ENCODE measurements around the gene USP15. TPM values are rescaled to one million over a fixed set of nuclear protein-coding genes. Genes with fewer than 3 reads are reported as not detected.

The USP15 gene
- total RNA-seq, 1 donor from 2014 or later, result 58.0 TPM

GRCh38 chr12:62279961-62280360, 19.8 kb downstream of the USP15 start:
- H3K4me1 ChIP-seq, result peaks cover 77% of the 10 kb centered on the region
- intact Hi-C loops (cut with micrococcal nuclease), result no loop called here
- H3K27me3 ChIP-seq (ENCODE audit: low read depth), result no peaks in the 10 kb centered on the region
- TF ChIP-seq CTCF (IDR thresholded peaks at IDR 0.05; ENCODE audit: borderline replicate concordance), result no peak
- DNase-seq, result no peak
- H3K36me3 ChIP-seq, result no peaks in the 10 kb centered on the region
- no peak overlapping the region for H3K4me3 ChIP-seq
- no peak overlapping the region for H3K27ac ChIP-seq (replicated peaks)
- H3K9me3 ChIP-seq (replicated peaks), result peaks cover under 1% of the 10 kb centered on the region

GRCh38 chr12:62282057-62282774, 22.0 kb downstream of the USP15 start:
- intact Hi-C loops (cut with micrococcal nuclease), result no loop called here
- H3K27me3 ChIP-seq (ENCODE audit: low read depth), result no peaks in the 10 kb centered on the region
- TF ChIP-seq CTCF (IDR thresholded peaks at IDR 0.05; ENCODE audit: borderline replicate concordance), result no peak
- H3K9me3 ChIP-seq (replicated peaks), result peaks cover 6% of the 10 kb centered on the region
- no peak overlapping the region for H3K4me3 ChIP-seq
- no peak for DNase-seq
- peaks cover 65% of the 10 kb centered on the region for H3K4me1 ChIP-seq
- no peaks in the 10 kb centered on the region for H3K36me3 ChIP-seq
- H3K27ac ChIP-seq (replicated peaks), result no peak overlapping the region

GRCh38 chr12:62284749-62285148, 24.5 kb downstream of the USP15 start:
- Histone ChIP-seq H3K4me1 (peaks cover 56% of the 10 kb centered on the region), H3K4me3 (no peak overlapping the region), H3K9me3 (replicated peaks) (peaks cover 17% of the 10 kb centered on the region), H3K36me3 (no peaks in the 10 kb centered on the region), H3K27ac (replicated peaks) (no peak overlapping the region), H3K27me3 (ENCODE audit: low read depth) (no peaks in the 10 kb centered on the region)
- intact Hi-C loops (cut with micrococcal nuclease), result no loop called here
- no peak for DNase-seq
- no peak for TF ChIP-seq CTCF (IDR thresholded peaks at IDR 0.05; ENCODE audit: borderline replicate concordance)

GRCh38 chr12:62285284-62285683, 25.1 kb downstream of the USP15 start:
- peaks cover 51% of the 10 kb centered on the region for H3K4me1 ChIP-seq
- no peak for TF ChIP-seq CTCF (IDR thresholded peaks at IDR 0.05; ENCODE audit: borderline replicate concordance)
- H3K27me3 ChIP-seq (ENCODE audit: low read depth), result no peaks in the 10 kb centered on the region
- intact Hi-C loops (cut with micrococcal nuclease), result no loop called here
- DNase-seq, result no peak
- no peak overlapping the region for H3K27ac ChIP-seq (replicated peaks)
- H3K36me3 ChIP-seq, result peaks cover 2% of the 10 kb centered on the region
- H3K9me3 ChIP-seq (replicated peaks), result peaks cover 22% of the 10 kb centered on the region
- H3K4me3 ChIP-seq, result no peak overlapping the region

- Histone ChIP-seq H3K9me3 (replicated peaks) (peaks cover 37% of the 10 kb centered on the region), H3K4me3 (no peak overlapping the region), H3K4me1 (peaks cover 44% of the 10 kb centered on the region), H3K36me3 (peaks cover 6% of the 10 kb centered on the region), H3K27me3 (ENCODE audit: low read depth) (no peaks in the 10 kb centered on the region), H3K27ac (replicated peaks) (no peak overlapping the region)
- no peak for DNase-seq
- intact Hi-C loops (cut with micrococcal nuclease), result no loop called here
- no peak for TF ChIP-seq CTCF (IDR thresholded peaks at IDR 0.05; ENCODE audit: borderline replicate concordance)
These were observed 28.1 kb downstream of the USP15 start for GRCh38 chr12:62288328-62288727.

All from left ventricle myocardium inferior (tissue), 1 donor.